HG02798 (cell line): ENCODE measurements around the gene SYT5.
"Not testable (repeated sequence)": the region's sequence is repeated elsewhere in the genome, so short reads cannot be mapped to it uniquely, and the experiment has no call there.

ENCODE experiments used
- ATAC-seq: cut with Tn5 transposase; IDR thresholded peaks from one replicate; pipeline ENCODE4 v1.9.1; 2021; ENCODE audit warnings: mild to moderate bottlenecking; ENCODE audit not compliant: unreplicated experiment, poor library complexity

The SYT5 gene

GRCh38 chr19:55208880-55209692, 29.0 kb upstream of the SYT5 start, which contains the start of gene PTPRH:
Gene PTPRH (minus strand): TSS chr19:55209501. CDS start chr19:55209433, 68 bp downstream.
- no peak for ATAC-seq

DNA sequence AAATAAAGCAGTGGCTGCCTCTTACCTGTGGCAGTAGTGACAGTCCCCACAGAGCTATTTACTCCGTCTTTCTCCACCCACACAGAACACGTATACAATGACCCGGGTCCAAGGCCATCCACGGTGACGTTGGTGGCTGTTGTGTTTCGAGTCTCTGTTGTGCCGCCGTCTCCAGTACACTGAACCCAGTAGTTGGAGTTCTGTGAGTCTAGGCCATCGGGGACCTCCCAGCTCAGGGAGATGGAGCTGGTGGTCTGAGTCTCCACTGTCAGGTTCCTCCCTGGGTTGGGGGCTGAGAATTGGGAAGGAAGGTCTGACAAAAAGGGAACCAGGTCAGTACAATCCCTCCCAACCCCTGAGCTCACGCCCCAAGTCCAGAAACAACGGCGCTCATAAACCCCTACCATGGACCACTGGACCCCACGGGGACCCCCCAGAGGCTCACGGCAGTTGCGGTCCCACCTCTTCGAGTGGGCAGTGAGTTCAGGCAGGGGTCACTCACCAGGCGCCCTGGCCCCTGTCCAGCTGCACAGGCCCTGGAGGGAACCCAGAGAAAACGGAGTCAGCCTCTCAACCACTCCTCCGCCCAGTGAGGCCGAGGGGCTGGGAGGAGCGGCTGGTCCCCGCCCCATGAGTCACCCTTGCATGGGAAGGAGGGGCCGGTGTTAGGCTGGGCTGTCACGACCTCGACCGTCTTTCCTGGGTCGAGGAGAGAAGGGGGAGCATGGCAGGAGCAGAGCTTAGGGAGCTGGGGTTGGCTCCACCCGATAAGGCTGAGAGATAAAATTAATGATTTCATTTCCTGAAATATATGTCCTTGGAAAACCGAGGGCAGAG, 26.8 kb upstream of the SYT5 start:
- ATAC-seq: no peak

- ATAC-seq: not testable (repeated sequence)
Measured at GRCh38 chr19:55202199-55202598, 22.1 kb upstream of the SYT5 start.

DNA sequence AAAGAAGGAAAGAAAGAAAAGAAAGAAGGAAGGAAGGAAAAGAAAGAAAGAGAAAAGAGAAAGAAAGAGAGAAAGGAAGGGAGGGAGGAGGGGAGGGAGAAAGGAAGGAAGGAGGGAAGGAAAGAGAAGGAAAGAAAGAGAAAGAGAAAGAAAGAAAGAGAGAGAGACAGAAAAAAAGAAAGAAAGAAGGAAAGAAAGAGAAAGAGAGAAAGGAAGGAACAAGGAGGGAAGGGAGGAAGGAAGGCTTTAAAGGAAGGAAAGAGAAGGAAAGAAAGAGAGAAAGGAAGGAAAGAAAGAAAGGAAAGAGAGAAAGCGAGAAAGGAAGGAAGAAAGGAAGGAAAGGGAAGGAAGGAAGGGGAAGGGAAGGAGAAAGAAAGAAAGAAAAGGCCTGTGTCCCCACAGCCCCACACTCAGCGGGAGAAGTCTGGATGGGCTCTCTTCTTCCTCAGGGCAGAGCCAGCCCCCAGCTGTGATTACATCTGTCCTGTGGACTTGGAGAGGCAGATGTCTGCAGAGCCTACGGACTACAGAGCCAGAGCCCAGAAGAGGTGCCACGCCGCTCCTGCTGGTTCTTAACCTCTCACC, 19.6 kb upstream of the SYT5 start:
- ATAC-seq: no peak

GRCh38 chr19:55198651-55199050, 18.6 kb upstream of the SYT5 start:
- no peak for ATAC-seq

DNA sequence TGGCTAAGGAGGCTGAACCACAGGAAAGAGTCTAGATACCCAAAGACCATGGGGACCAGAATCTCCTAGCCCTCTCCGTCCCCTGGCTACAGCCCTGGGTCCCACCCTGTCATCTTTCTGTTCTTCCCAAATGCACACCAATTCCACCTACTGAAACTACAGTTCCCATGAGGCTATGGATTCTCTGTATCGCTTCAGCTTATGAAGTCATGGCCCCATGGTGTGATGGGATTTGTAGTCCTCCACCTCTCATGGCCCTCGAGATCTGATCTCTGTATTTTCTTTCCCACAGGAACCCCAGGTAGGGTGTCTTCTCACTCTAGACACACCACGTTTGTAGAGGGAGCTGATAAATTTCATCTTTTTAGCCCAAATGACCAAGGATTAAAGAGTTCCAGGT, 17.4 kb upstream of the SYT5 start:
- ATAC-seq: no peak

- ATAC-seq: no peak
Measured at GRCh38 chr19:55196803-55197202, 16.7 kb upstream of the SYT5 start.

- no peak for ATAC-seq
Measured at GRCh38 chr19:55193481-55193880, 13.4 kb upstream of the SYT5 start.

DNA sequence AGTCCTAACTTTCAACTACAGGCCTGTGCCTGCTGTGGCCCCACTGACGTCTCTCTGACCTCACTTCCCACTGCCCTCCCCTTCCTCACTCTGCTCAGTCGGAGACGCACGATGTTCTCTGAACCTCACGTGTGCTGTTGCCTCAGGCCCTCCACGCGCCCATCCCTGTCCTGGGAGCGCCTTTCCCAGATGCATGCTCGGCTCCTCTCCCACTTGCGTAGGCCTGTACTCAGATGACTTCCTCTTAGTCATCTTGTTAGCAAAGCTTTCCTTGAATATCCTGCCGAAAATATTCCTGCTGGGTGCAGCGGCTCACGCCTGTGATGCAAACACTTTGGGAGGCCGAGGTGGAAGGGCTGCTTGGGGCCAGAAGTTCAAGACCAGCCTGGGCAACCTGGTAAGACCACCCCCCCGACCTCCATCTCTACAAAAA, 9.3 kb upstream of the SYT5 start:
- no peak for ATAC-seq

GRCh38 chr19:55188625-55189024, 8.5 kb upstream of the SYT5 start:
- no peak for ATAC-seq

- ATAC-seq: no peak
Measured at GRCh38 chr19:55186080-55186479, 6.0 kb upstream of the SYT5 start.

GRCh38 chr19:55181740-55182139, 1.7 kb upstream of the SYT5 start:
- no peak for ATAC-seq

DNA sequence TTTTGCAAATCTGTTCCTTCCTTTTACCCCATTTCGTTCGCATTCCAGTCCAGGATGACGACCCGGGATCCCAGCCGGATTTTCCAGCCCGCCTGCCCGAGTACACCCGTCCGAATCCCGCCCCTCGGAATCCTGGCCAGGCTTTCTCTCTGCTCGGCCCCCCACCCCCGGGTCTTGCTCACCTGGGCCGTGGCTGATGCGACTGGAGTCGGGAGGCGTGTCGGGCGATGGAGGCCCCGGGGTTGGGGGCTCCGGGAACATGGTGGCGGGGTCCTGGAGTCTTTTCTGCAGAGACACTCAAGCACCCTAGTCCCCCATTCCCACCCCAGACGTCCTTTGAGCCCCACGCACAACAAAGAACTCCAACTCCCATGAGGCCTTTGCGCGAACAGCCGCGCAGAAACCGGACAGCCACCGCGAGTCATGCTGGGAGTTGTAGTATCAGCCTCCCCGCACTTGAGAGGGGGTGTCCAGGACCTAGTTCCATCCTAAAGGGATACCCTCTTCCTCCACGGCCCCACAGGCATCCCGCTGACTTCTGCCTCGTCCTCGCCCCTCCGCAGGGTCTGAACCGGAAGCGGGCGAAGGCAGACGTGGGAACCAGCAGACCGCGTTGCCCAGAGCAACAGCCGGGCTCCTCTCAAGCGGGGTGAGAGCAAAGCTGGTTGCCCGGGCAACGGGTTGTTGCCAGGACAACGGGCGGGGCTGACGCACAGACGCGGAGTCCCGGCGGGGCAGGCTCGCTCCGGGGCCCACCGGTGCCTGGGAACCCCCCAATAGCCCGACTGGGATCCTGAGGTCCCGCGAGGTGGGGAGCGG, 1.1 kb downstream of the SYT5 start:
- peak; percentile 74 for ATAC-seq

- ATAC-seq: no peak
Measured at GRCh38 chr19:55176076-55176475, 4.0 kb downstream of the SYT5 start.

GRCh38 chr19:55175117-55175867, 4.8 kb downstream of the SYT5 start:
- ATAC-seq: no peak

DNA sequence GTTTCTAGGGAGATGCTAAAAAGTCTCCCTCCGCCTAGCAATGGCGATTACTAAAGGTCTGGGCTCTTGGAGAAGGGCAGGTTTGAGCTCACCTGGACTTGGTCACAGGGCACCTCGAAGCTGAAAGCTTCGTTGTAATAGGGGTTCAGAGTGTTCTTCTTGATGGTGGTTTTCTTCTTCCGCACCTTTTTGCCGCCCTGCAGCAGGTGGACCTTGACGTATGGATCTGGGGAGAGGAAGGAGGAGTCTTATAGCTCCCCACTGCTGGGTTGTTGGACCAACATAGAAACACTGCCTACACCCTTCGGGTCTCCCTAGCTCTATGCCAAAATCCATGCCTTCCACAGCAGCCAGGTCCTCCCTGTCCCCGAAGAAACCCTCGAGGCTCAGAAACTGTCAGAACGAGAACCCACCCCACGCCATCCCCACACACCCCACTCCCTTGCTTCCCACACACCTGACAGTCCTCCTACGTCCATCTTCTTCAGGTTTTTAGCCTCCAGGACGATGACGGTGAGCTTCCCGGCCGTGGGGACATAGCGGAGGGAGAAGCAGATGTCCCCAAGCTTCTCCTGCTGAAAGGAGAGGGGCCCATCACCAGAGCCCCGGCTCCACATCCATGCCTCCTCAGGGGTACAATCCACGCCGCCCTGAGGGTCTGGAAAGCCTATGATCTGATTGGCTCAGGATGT, 5.5 kb downstream of the SYT5 start:
- ATAC-seq: no peak

DNA sequence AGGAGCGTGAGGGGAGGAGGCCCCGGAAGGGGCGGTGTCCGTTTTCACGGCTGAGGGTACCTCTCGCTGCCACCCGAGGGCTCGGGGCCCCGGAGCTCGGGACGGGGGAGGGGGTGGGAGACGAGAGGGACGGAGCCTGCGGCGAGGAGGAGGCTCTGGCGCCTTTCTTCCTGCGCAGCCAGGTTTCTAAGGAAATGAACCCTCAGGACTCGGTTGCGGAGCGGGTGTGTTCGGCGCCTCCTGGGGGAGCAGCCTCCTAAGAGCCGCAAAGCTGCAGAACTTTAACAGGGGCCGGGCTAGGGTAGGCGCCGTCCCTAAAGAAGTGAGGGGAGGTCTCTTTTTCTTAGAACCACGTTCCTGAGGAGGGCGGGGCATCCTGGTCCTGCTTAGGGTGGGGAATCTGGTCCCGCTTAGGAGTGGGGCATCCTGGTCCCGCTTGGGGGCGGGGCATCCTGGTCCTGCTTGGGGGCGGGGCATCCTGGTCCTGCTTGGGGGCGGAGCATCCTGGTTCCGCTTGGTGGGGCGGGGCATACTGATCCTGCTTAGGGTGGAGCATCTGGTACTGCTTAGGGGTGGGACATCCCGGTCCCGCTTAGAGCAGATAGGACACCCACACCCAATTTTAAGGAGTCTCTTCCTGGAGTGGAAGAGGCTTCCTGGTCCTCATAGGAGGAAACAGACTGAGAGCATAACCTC, 6.2 kb downstream of the SYT5 start:
- ATAC-seq: no peak

DNA sequence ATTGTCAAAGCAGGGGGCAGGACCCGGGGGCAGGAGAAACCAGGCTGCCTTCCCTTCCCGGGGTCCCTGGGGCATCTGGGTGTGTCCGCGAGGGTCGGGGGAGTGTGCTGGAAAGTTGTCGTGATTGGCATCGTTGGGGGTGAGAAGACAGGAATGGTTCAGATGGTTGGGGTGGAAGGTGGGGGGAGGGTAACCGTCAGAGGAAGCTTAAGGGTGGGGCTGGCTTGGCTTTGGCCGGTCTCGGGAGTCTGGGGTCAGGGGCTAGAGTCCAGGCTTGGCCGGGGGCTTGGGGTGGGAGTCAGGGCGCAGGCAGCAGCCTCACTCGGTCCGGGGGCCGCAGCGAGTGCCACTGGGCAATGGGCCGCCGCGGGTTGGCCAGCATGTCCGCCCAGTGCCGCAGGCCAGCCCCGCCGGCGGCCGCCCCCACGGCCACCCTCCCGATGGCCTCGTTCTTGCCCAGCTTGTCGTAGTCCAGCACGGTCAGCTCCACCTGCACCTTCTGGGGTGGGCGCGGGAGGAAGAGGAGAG, 6.8 kb downstream of the SYT5 start:
- no peak for ATAC-seq
